GM12865 (cell line): Measurements from ENCODE around the gene GJC2.
A peak's percentile ranks its signal among the peaks of the same experiment; 100 is the strongest.

Source experiments
- DNase-seq: peaks from one replicate; pipeline ENCODE4 v3.0.0; 2010; ENCODE audit warnings: low read depth
- H3K4me3 ChIP-seq: 2 replicates; pipeline ENCODE4 v1.5.1; 2011; ENCODE audit warnings: mild to moderate bottlenecking, low read depth, low read length, control low read depth
- CTCF ChIP-seq: IDR thresholded peaks from 2 replicates; pipeline ENCODE4 v1.5.1; 2011; ENCODE audit warnings: low read length, control low read depth, low read depth, inconsistent platforms; ENCODE audit not compliant: insufficient read depth; ENCODE audit errors: missing control alignments

Gene GJC2

GRCh38 chr1:228140724-228141225, 9.0 kb upstream of the GJC2 start:
- DNase-seq: no peak
- TF ChIP-seq CTCF: no peak
- H3K4me3 ChIP-seq: peak overlapping the region; percentile 61

GRCh38 chr1:228141226-228142044, 8.3 kb upstream of the GJC2 start:
- peak; percentile 58 for DNase-seq
- peak overlapping the region; percentile 61 for H3K4me3 ChIP-seq
- no peak for TF ChIP-seq CTCF

- no peak for TF ChIP-seq CTCF
- DNase-seq: no peak
- peak overlapping the region; percentile 61 for H3K4me3 ChIP-seq
These were observed 7.5 kb upstream of the GJC2 start for GRCh38 chr1:228142155-228142691.

- H3K4me3 ChIP-seq: no peak overlapping the region
- no peak for DNase-seq
- no peak for TF ChIP-seq CTCF
These were observed 7.0 kb upstream of the GJC2 start for GRCh38 chr1:228142701-228143136.

- TF ChIP-seq CTCF: no peak
- no peak overlapping the region for H3K4me3 ChIP-seq
- DNase-seq: no peak
These were observed 6.1 kb upstream of the GJC2 start for GRCh38 chr1:228143480-228144192.

- TF ChIP-seq CTCF: no peak
- DNase-seq: no peak
- H3K4me3 ChIP-seq: no peak overlapping the region
These were observed 5.3 kb upstream of the GJC2 start for GRCh38 chr1:228144193-228144992.
